ENCODE results near the gene MRPL9.

Gene MRPL9

DNA sequence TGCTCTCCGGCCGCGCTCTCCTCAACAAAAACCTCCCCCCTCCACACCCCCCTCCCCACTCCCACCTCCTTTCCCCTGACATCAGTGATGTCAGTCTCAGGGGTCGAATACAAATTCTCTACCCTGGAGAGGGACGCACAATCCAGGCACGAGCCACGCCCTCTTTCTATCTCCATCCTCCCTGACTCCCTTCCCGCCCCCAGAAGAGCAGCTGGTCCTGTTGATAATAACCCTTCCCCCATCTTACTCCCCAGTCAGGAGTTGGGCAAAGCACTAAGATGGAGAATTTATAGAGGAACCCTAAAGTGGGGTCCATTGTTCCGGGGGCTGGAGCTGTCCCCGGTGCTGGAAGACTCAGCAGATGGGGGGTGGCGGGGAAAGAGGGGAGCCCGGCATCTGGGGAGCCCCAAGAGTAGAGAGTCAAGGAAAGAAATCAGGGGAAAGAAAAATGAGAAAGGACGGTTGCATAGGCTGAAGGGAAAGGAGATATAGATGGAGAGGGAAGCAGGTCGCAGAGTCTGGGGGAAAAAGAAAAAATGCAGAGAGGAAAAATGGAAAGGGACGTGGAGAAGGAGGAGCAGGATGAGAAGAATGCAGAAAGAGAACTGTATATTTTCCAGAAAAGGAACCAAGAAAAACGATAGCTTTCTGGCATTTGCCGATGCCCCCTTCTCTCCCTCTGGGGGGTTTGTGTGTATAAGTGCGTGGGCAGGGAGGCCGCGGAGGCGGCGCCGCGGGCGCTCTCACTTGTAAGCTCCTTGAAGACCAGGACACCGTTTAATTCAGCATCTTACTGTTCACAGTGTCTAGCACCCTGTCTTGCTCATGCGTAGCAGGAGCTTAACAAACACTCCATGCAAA is 46.3 kb downstream of the MRPL9 start, which contains the start of gene CELF3:
CELF3 (minus strand) TSS at position 33 of the 861 bp plus-strand sequence. CDS start 783 bp downstream, outside the sequence.
- H3K4me3 Mint-ChIP-seq, result no peak within 1 kb of the TSS
- no peaks in the 10 kb centered on the region for H3K36me3 Mint-ChIP-seq (ENCODE audit: low read depth)
- no peaks in the 10 kb centered on the region for H3K9me3 Mint-ChIP-seq
- peaks cover 67% of the 10 kb centered on the region for H3K27me3 Mint-ChIP-seq (ENCODE audit: low read depth)
- no peak for DNase-seq (ENCODE audit: low spot score)
- H3K27ac Mint-ChIP-seq, result no peak within 1 kb of the TSS
- peaks cover 20% of the 10 kb centered on the region for H3K4me1 Mint-ChIP-seq (ENCODE audit: low read depth)

DNA sequence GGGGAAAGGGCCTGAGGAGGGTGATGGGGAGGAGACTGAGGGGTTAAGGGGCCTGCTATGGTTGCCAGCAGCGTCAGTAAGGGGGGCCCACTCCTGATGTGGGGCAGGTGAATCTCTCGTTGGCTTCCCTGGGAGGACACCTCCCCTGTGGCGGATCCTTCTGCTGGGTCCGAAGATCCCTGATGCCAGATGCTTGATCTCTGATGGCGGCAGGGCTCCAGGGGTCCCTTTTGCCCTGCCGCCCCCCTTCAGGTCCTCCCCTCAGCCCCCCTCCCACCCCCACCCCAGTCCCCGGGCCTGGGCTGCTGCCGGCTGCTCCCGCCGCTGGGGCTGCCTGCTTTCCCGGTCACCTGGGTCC is 46.9 kb downstream of the MRPL9 start:
- Mint-ChIP-seq H3K27me3 (ENCODE audit: low read depth) (peaks cover 62% of the 10 kb centered on the region), H3K27ac (no peak overlapping the region), H3K4me1 (ENCODE audit: low read depth) (peaks cover 15% of the 10 kb centered on the region), H3K4me3 (no peak overlapping the region), H3K9me3 (no peaks in the 10 kb centered on the region), H3K36me3 (ENCODE audit: low read depth) (no peaks in the 10 kb centered on the region)
- no peak for DNase-seq (ENCODE audit: low spot score)

GRCh38 chr1:151715726-151716404 is 47.4 kb downstream of the MRPL9 start:
- no peak overlapping the region for H3K27ac Mint-ChIP-seq
- no peaks in the 10 kb centered on the region for H3K9me3 Mint-ChIP-seq
- peaks cover 12% of the 10 kb centered on the region for H3K4me1 Mint-ChIP-seq (ENCODE audit: low read depth)
- no peak for DNase-seq (ENCODE audit: low spot score)
- peaks cover 58% of the 10 kb centered on the region for H3K27me3 Mint-ChIP-seq (ENCODE audit: low read depth)
- H3K4me3 Mint-ChIP-seq, result no peak overlapping the region
- H3K36me3 Mint-ChIP-seq (ENCODE audit: low read depth), result no peaks in the 10 kb centered on the region

DNA sequence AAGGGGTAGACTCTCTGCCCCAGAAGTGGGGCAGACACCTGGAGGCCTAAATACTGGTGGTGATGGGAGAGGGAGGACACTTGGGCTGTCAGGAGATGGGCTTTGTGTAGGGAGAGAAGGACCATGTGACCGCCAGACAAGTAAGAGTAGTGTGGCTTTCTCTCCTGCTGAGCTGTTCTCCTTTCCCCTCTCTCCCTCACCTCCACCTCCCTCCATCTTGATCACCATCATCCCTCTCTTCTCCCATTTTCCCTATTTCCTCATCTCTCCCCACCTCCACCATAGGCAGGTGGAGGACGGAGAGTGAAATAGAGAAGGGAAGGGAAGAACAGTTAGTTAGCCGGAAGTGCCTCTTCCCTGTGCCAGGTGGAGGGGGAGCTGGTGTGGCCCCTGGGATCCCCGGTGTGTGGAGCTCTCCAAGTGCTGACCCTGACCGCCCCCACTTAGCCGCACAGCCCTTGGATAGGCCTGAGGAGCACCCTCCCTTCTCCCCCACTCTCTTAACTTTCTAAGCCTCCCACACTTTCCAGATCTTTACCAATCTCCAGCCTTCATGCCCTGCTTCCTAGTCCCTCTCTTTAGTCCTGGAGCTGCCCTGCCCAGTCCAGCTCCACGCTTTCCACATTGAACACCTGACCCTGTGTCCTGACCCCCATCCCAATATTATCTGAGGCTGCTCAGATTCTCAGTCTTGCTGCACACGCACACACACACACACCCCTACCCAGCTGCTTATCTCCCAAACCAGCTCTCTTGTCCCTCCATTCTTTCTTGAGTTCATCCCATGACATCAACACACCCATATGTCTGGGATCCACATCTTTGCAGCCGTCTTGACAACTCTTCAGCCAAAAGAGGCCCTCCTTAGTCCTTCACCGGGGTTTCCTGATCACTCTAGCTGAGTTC is 48.2 kb downstream of the MRPL9 start:
- H3K27me3 Mint-ChIP-seq (ENCODE audit: low read depth), result peaks cover 50% of the 10 kb centered on the region
- H3K9me3 Mint-ChIP-seq, result no peaks in the 10 kb centered on the region
- H3K27ac Mint-ChIP-seq, result no peak overlapping the region
- H3K4me3 Mint-ChIP-seq, result no peak overlapping the region
- no peak for DNase-seq (ENCODE audit: low spot score)
- peaks cover 5% of the 10 kb centered on the region for H3K4me1 Mint-ChIP-seq (ENCODE audit: low read depth)
- H3K36me3 Mint-ChIP-seq (ENCODE audit: low read depth), result no peaks in the 10 kb centered on the region

GRCh38 chr1:151713874-151714273 is 49.4 kb downstream of the MRPL9 start:
- H3K36me3 Mint-ChIP-seq (ENCODE audit: low read depth), result no peaks in the 10 kb centered on the region
- H3K27ac Mint-ChIP-seq, result no peak overlapping the region
- no peaks in the 10 kb centered on the region for H3K9me3 Mint-ChIP-seq
- no peak overlapping the region for H3K4me3 Mint-ChIP-seq
- DNase-seq (ENCODE audit: low spot score), result no peak
- peaks cover 40% of the 10 kb centered on the region for H3K27me3 Mint-ChIP-seq (ENCODE audit: low read depth)
- H3K4me1 Mint-ChIP-seq (ENCODE audit: low read depth), result peaks cover 5% of the 10 kb centered on the region

GRCh38 chr1:151713044-151713443 is 50.3 kb downstream of the MRPL9 start:
- peaks cover 31% of the 10 kb centered on the region for H3K27me3 Mint-ChIP-seq (ENCODE audit: low read depth)
- H3K4me3 Mint-ChIP-seq, result no peak overlapping the region
- H3K27ac Mint-ChIP-seq, result no peak overlapping the region
- H3K36me3 Mint-ChIP-seq (ENCODE audit: low read depth), result no peaks in the 10 kb centered on the region
- H3K9me3 Mint-ChIP-seq, result no peaks in the 10 kb centered on the region
- H3K4me1 Mint-ChIP-seq (ENCODE audit: low read depth), result peaks cover 5% of the 10 kb centered on the region
- no peak for DNase-seq (ENCODE audit: low spot score)

- DNase-seq (ENCODE audit: low spot score), result no peak
- no peaks in the 10 kb centered on the region for H3K9me3 Mint-ChIP-seq
- H3K27ac Mint-ChIP-seq, result no peak overlapping the region
- H3K36me3 Mint-ChIP-seq (ENCODE audit: low read depth), result no peaks in the 10 kb centered on the region
- peaks cover 20% of the 10 kb centered on the region for H3K27me3 Mint-ChIP-seq (ENCODE audit: low read depth)
- H3K4me1 Mint-ChIP-seq (ENCODE audit: low read depth), result peaks cover 2% of the 10 kb centered on the region
- H3K4me3 Mint-ChIP-seq, result no peak overlapping the region
Observed at GRCh38 chr1:151711951-151712350, 51.3 kb downstream of the MRPL9 start.

DNA sequence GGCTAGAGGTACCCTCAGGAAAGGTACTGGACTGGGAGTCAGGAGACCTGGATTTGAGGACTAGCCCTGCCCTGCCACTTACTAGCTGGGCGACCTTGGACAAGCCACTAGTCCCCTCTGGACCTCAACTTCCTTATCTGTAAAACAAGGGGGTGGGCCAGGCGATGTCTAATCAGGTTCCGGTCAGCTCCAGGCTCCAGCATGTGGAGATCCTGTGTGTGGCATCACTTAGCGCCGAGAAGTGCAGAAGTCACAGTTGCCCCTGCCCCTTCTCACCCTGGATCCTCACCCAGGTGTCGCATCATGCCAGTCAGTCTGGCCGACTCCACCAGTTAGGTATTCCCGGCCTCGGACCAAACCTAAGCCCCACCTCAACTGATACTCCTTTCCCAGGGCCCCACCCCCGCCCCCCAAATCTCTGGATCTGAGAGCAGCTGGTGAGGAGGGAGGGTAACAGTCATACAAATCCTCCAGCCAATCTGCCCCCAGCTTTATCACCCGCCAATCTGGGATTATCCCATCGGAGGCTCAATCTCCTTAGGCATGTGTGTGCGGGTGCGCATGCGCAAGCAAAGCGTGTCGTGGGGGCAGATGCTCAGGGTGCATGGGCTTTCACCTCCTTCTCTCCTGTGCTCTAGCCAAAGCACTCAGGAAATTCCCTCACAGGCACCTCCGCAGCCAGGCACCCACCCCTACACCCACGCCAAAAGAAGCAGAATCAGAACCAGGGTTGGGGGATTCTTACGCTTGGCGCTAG is 52.1 kb downstream of the MRPL9 start:
- H3K36me3 Mint-ChIP-seq (ENCODE audit: low read depth), result no peaks in the 10 kb centered on the region
- no peak overlapping the region for H3K27ac Mint-ChIP-seq
- no peak overlapping the region for H3K4me3 Mint-ChIP-seq
- DNase-seq (ENCODE audit: low spot score), result no peak
- H3K27me3 Mint-ChIP-seq (ENCODE audit: low read depth), result peaks cover 17% of the 10 kb centered on the region
- H3K4me1 Mint-ChIP-seq (ENCODE audit: low read depth), result no peaks in the 10 kb centered on the region
- no peaks in the 10 kb centered on the region for H3K9me3 Mint-ChIP-seq

DNA sequence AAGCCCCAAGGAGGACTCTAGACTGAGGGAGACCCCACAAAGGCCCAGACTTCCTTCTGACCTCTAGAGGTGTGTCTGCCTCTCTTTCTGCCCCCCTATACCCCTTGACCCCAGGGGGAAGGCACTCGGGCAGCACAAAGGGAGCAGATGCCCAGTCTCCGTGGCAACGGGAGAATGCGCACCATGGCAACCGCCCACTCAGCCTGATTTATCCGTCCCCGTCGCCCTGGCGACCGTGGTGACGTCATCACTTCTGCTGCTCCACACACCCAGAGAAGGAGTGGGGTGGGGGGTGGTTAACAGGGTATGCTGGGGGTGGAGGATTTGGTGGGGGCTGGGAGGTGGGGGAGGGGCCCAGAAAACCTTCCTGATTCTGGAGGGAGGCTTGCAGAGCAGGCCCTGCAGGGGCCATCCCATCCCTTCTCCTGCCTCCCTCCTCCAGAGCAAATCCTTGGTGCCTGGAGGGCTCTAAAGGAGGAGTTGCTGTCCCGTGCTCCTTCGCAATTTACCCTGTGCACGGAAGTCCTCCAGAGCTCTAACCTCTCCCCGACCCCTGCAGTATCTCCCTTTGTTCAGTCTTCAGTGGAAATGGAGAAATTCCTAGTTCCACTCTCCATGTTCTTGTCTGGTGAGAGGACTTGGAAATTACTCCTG is 53.0 kb downstream of the MRPL9 start:
- Mint-ChIP-seq H3K9me3 (no peaks in the 10 kb centered on the region), H3K27me3 (ENCODE audit: low read depth) (peaks cover 10% of the 10 kb centered on the region), H3K4me3 (no peak overlapping the region), H3K36me3 (ENCODE audit: low read depth) (no peaks in the 10 kb centered on the region), H3K27ac (no peak overlapping the region), H3K4me1 (ENCODE audit: low read depth) (no peaks in the 10 kb centered on the region)
- no peak for DNase-seq (ENCODE audit: low spot score)
